Measurements from ENCODE around the gene ZNF729. TPM values are rescaled to one million over a fixed set of nuclear protein-coding genes. Genes with fewer than 3 reads are reported as not detected.

Gene ZNF729
- total RNA-seq: not detected in 2 replicates

GRCh38 chr19:22286151-22286810 is at the start of gene ZNF729:
TSS of gene ZNF729 (plus strand) at chr19:22286441. CDS start at chr19:22286526, 85 bp downstream.

Other genes starting within 250 kb of the ZNF729 start
- gene ZNF257, start 234.0 kb upstream of the ZNF729 start, total RNA-seq: 0.26 and 0.99 TPM in 2 replicates
- gene ZNF676, start 89.5 kb upstream of the ZNF729 start, total RNA-seq: 0.79 and 0.81 TPM in 2 replicates
- 0.25 and 0.26 TPM in 2 replicates for gene ZNF98, start 135.9 kb downstream of the ZNF729 start, total RNA-seq